HG02870 (cell line): ENCODE data around the gene E2F3.
"Not testable (repeated sequence)": the region's sequence is repeated elsewhere in the genome, so short reads cannot be mapped to it uniquely, and the experiment has no call there.

ENCODE experiments used
- ATAC-seq: cut with Tn5 transposase; IDR thresholded peaks from one replicate; pipeline ENCODE4 v1.9.1; 2021; ENCODE audit warnings: mild to moderate bottlenecking, moderate library complexity; ENCODE audit not compliant: unreplicated experiment

E2F3 gene

DNA sequence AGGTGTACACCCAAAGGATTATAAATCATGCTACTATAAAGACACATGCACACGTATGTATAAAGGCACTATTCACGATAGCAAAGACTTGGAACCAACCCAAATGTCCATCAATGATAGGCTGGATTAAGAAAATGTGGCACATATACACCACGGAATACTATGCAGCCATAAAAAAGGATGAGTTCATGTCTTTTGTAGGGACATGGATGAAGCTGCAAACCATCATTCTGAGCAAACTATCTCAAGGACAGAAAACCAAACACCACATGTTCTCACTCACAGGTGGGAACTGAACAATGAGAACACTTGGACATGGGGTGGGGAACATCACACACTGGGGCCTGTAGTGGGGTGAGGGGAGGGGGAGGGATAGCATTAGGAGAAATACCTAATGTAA is 123.5 kb downstream of the E2F3 start:
- not testable (repeated sequence) for ATAC-seq

DNA sequence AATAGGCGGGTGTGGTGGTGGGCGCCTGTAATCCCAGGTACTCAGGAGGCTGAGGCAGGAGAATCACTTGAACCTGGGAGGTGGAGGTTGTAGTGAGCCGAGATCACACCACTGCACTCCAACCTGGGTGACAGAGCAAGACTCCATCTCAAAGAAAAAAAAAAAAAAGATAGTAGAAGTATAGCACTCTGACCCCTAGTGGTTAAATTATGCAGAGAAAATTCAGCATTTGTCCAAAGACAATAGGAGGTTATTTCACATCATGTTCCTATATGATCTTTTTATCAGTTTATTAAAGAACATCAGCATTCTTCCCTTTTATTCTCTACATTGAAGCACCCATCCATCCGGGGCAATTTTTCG is 127.4 kb downstream of the E2F3 start:
- not testable (repeated sequence) for ATAC-seq

- ATAC-seq: no peak
Measured at GRCh38 chr6:20532881-20533280, 131.2 kb downstream of the E2F3 start.

DNA sequence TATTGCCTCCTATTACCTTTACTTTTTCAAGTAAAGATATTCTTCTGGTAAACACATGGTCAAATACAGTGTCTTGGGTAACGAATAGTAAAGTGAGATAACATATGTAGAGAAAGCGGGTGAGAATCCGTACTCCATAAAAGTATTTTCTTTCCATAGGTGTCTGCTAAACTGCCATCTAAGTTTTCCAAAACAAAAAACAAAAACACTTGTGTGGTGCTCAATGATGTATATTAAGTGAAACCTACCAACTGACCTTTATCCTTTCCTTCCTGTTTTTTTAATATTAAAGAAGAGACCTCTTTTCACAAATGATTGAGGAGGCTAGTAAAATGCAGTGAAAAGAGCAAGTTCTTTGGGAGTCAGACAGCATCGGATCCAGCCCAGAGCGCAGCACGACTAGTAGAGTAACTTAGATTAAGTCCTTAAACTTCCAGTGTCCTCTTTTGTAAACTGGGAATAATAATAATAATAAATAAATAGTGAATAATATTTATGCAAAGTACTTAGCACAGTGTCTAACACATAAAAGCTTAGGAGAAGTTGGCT is 132.1 kb downstream of the E2F3 start:
- ATAC-seq: peak; percentile 10

DNA sequence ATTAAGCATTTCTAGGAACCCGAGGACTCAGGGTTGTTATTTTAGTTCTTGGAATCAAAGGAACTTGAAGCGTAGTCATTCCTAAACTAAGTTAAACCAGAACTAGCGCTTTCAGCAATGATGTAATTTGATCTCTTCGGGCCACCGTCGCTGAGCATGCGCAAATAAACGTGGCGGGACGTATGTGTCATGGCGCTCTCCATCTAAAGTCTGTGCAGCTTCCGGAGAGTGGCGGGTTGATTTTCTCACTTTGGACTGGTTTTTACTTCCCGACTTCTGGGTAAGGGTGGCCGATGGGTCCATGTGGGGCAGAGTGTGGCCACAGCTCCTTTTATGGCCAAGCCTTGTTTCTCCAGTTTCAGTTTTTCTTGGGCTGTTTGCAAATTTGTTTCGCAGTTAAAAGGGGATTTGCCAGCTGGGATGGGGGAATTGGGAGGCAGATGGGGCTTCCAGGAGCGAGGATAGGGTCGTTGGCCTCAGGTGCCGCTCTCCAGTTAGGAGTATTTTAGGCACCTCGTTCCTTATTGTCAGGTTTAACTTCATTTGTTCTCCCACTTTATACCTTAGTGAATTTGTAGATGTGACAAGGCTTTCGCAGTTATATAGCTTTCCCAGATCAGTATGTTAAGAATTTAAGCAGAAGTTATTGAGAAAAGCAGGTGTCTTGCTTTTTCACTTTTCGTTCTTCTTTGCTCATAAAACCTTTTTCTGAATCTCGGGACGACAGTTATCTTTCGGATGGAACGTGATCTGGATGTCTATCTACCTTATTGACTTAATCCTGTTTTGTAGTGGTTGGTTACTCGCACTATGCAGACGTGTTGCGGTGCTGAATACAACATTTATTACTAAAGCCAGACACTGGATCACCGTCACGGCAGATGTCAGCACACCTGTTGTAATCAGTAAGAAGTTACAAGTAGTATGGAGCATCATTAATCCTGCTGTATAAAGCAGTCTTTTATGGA is 132.9 kb downstream of the E2F3 start, which contains the start of gene CDKAL1:
CDKAL1 (plus strand) TSS at position 163 of the 968 bp plus-strand sequence. CDS start 11,894 bp downstream, outside the sequence.
- peak; percentile 83 for ATAC-seq

GRCh38 chr6:20538131-20538662 is 136.5 kb downstream of the E2F3 start:
- ATAC-seq: no peak

DNA sequence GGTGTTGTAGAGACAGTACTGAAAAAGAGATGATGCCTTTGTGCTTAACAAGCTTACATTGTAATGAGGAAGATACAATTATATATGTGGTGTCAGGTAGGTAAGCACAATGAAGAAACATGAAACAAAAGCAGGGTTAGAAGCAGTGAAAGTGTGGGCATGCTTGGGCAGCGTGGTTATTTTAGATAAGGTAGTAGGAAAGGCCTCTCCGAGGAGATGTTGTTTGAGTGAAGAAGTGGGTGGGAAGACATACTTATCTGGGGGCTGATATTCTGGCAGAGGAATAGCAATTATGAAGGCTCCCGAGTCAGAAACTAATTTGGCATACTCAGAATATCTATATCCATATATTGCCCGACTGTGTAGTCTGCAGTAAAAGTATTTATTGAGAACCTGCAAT is 137.2 kb downstream of the E2F3 start:
- ATAC-seq: no peak

GRCh38 chr6:20539387-20539786 is 137.7 kb downstream of the E2F3 start:
- no peak for ATAC-seq

DNA sequence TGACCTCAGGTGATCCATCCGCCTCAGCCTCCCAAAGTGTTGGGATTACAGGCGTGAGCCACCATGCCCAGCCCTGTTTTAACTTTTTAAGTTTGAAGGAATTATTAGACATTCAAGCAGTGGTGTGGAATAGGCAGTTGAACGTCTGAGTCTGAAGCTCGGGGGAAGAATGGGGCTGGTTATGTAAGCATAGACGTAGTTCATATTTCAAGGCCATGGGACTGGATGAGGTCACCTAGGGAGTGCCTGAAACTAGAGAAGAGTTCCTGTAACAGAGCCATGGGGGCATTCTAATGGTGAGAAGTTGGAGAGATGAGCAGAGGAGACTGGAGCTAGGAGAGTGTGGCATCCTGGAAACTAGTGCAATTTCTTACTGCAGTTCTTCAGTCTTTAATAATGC is 139.0 kb downstream of the E2F3 start:
- ATAC-seq: no peak

DNA sequence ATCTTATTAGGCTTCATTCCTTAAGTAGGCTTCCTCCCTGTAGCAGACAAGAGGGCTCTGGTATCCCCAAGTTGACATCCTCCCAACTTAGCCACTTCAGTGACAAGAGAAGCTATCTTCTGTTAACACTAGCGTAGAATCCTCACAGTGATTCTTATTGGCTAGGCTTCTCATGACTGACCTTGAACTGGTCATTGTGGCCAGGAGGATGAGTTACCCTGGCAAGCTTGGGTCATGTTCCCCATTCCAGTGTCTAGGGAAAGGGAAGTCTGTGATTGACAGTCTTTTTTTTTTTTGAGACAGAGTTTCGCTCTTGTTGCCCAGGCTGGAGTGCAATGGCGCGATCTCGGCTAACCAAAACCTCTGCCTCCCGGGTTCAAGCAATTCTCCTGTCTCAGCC is 139.7 kb downstream of the E2F3 start:
- no peak for ATAC-seq

DNA sequence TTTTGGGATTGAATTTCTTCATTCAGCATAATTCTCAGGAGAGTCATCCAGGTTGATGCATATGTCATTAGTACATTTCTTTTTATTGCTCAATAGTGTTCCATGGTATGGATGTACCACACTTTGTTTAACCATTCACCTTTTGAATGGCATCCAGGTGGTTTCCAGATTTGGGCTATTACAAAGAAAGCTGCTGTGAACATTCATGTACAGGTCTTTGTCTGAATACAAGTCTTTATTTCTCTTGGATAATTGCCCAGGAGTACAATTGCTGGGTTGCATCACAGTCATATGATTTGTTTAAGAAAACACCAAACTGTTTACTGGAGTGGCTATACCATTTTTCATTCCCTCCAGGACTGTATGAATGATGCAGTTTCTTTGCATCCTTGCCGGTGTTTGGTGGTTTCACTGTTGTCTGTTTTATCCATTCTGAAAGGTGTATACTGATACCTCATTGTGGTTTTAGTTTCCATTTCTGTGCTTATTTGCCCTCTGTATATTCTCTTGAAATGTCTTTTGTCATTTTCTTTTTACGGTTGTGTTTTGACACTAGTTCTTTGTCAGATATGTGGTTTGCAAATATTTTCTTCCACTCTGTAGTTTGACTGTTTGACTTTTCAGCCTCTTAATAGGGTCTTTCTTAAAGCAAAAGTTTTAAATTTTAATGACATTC is 141.4 kb downstream of the E2F3 start:
- ATAC-seq: peak; percentile 98
